Neuronal stem cell (in vitro differentiated cells): ENCODE results near the gene HEYL.

Experiments
- DNase-seq: peaks from one replicate; pipeline ENCODE4 v3.0.0-alpha.2; 2013; ENCODE audit warnings: low spot score
- H2AFZ ChIP-seq: one replicate; pipeline ENCODE4 v1.6.1; 2013; ENCODE audit warnings: mild to moderate bottlenecking, low read length, inconsistent platforms
- H2AK5ac ChIP-seq: 2 replicates; pipeline ENCODE4 v1.6.1; 2013; ENCODE audit warnings: low read depth, mild to moderate bottlenecking, inconsistent platforms, low read length, moderate library complexity, mixed read lengths
- H2BK120ac ChIP-seq: 2 replicates; pipeline ENCODE4 v1.6.1; 2013; ENCODE audit warnings: low read depth, mild to moderate bottlenecking, inconsistent platforms, low read length, moderate library complexity, mixed read lengths
- H2BK12ac ChIP-seq: one replicate; pipeline ENCODE4 v1.6.1; 2013; ENCODE audit warnings: low read length, inconsistent platforms
- H2BK15ac ChIP-seq: 2 replicates; pipeline ENCODE4 v1.6.1; 2013; ENCODE audit warnings: mild to moderate bottlenecking, low read length, inconsistent platforms, mixed read lengths
- H2BK5ac ChIP-seq: one replicate; pipeline ENCODE4 v1.6.1; 2013; ENCODE audit warnings: inconsistent platforms, mild to moderate bottlenecking, low read length, moderate library complexity
- H3K14ac ChIP-seq: one replicate; pipeline ENCODE4 v1.6.1; 2013; ENCODE audit warnings: low read length, inconsistent platforms
- H3K18ac ChIP-seq: 2 replicates; pipeline ENCODE4 v1.6.1; 2013; ENCODE audit warnings: low read length, inconsistent platforms
- H3K23ac ChIP-seq: 2 replicates; pipeline ENCODE4 v1.6.1; 2013; ENCODE audit warnings: low read depth, mild to moderate bottlenecking, mixed read lengths, low read length, inconsistent platforms; ENCODE audit not compliant: poor library complexity
- H3K27ac ChIP-seq: replicated peaks from 3 replicates; pipeline ENCODE4 v1.5.1; 2013; ENCODE audit warnings: low read length, inconsistent platforms
- H3K27me3 ChIP-seq, 3 experiments: 2 replicates each; pipeline ENCODE4 v1.6.1; 2013; ENCODE audit warnings: low read length in 3 of 3, mild to moderate bottlenecking in 2 of 3, inconsistent platforms in 1 of 3, low read depth in 1 of 3, mixed read lengths in 1 of 3, moderate library complexity in 1 of 3; ENCODE audit not compliant: control insufficient read depth in 3 of 3, insufficient read depth in 3 of 3
- H3K36me3 ChIP-seq, 2 donors: replicated peaks in 1 of 2; 2 replicates each; pipeline ENCODE4 v1.6.1; 2013; ENCODE audit warnings: low read length in 2 of 2; ENCODE audit not compliant: control insufficient read depth in 2 of 2, insufficient read depth in 2 of 2
- H3K4ac ChIP-seq: 2 replicates; pipeline ENCODE4 v1.6.1; 2013; ENCODE audit warnings: inconsistent platforms, mild to moderate bottlenecking, low read length, moderate library complexity
- H3K4me1 ChIP-seq, 2 donors: 1 replicate in 1 of 2; 2 replicates in 1 of 2; pipeline ENCODE4 v1.6.1; 2013; ENCODE audit warnings: low read length in 2 of 2, low read depth in 1 of 2; ENCODE audit not compliant: control insufficient read depth in 2 of 2, insufficient read depth in 1 of 2
- H3K4me2 ChIP-seq: one replicate; pipeline ENCODE4 v1.6.1; 2013; ENCODE audit warnings: mild to moderate bottlenecking, low read length, inconsistent platforms; ENCODE audit not compliant: insufficient read depth, poor library complexity, severe bottlenecking
- H3K4me3 ChIP-seq, 2 donors: 2 replicates each; pipeline ENCODE4 v1.5.1; 2013; ENCODE audit warnings: low read length in 2 of 2, mild to moderate bottlenecking in 2 of 2, inconsistent platforms in 1 of 2, moderate library complexity in 1 of 2
- H3K79me1 ChIP-seq: one replicate; pipeline ENCODE4 v1.6.1; 2013; ENCODE audit warnings: low read depth, mild to moderate bottlenecking, inconsistent platforms, low read length, moderate library complexity
- H3K9ac ChIP-seq: one replicate; pipeline ENCODE4 v1.6.1; 2013; ENCODE audit warnings: mild to moderate bottlenecking, low read depth, low read length, inconsistent platforms; ENCODE audit not compliant: poor library complexity
- H3K9me3 ChIP-seq, 2 donors: replicated peaks in 1 of 2; 2 replicates each; pipeline versions ENCODE3 to v1.6.1; 2013; ENCODE audit warnings: low read length in 2 of 2, mild to moderate bottlenecking in 2 of 2, inconsistent platforms in 1 of 2, low read depth in 1 of 2, mixed read lengths in 1 of 2, moderate library complexity in 1 of 2; ENCODE audit not compliant: control insufficient read depth in 2 of 2, insufficient read depth in 1 of 2
- H4K8ac ChIP-seq: one replicate; pipeline ENCODE4 v1.6.1; 2013; ENCODE audit warnings: low read depth, mild to moderate bottlenecking, inconsistent platforms, low read length, moderate library complexity
- H4K91ac ChIP-seq: one replicate; pipeline ENCODE4 v1.6.1; 2013; ENCODE audit warnings: low read length, low read depth, mild to moderate bottlenecking, inconsistent platforms; ENCODE audit not compliant: poor library complexity
- WGBS, 2 donors: extraction: QIAGEN DNeasy Blood & Tissue Kit; methylation state at CpG; one replicate each; pipeline ENCODE4 v1.1.7; 2013; ENCODE audit warnings: missing lambda C conversion rate in 2 of 2, mixed read lengths in 1 of 2; ENCODE audit not compliant: insufficient read length in 2 of 2, insufficient replicate concordance in 1 of 2; ENCODE audit errors: extremely low coverage in 2 of 2; 5-methylcytosine and 5-hydroxymethylcytosine counted together

The HEYL gene

GRCh38 chr1:39677645-39678044 lies 38.2 kb upstream of the HEYL start:
- Histone ChIP-seq H3K4ac (no peak overlapping the region), H3K9me3 (no peaks in the 10 kb centered on the region), H2AK5ac (no peak overlapping the region), H3K4me3 (no peak overlapping the region), H3K36me3 (no peaks in the 10 kb centered on the region), H3K27me3 (peaks cover 0 to 37% (median 29%) of the 10 kb centered on the region in 3 experiments), H2BK15ac (no peak overlapping the region), H4K8ac (no peak overlapping the region), H2BK5ac (no peak overlapping the region), H3K9ac (no peak overlapping the region), H2AFZ (no peak overlapping the region), H3K79me1 (no peaks in the 10 kb centered on the region), H3K4me1 (peaks cover 0 to 5% of the 10 kb centered on the region in 2 donors), H2BK120ac (no peak overlapping the region), H3K18ac (no peak overlapping the region), H3K14ac (no peak overlapping the region), H4K91ac (no peak overlapping the region), H2BK12ac (no peak overlapping the region), H3K23ac (no peak overlapping the region), H3K27ac (no peak overlapping the region), H3K4me2 (no peak overlapping the region)
- no CpG with 5 or more reads among the region's 4 CpGs for WGBS, 2 donors
- DNase-seq, result no peak

GRCh38 chr1:39676948-39677548 lies 37.6 kb upstream of the HEYL start:
- DNase-seq, result no peak
- H2BK12ac ChIP-seq, result no peak overlapping the region
- no peak overlapping the region for H3K4ac ChIP-seq
- H3K4me1 ChIP-seq, result peaks cover 0 to 7% of the 10 kb centered on the region in 2 donors
- no peak overlapping the region for H3K14ac ChIP-seq
- no peak overlapping the region for H3K4me2 ChIP-seq
- H3K79me1 ChIP-seq, result no peaks in the 10 kb centered on the region
- H3K4me3 ChIP-seq, result no peak overlapping the region
- WGBS, 2 donors, result no CpG with 5 or more reads among the region's 6 CpGs
- H4K91ac ChIP-seq, result no peak overlapping the region
- no peaks in the 10 kb centered on the region for H3K9me3 ChIP-seq
- peaks cover 0 to 37% (median 35%) of the 10 kb centered on the region in 3 experiments for H3K27me3 ChIP-seq
- H4K8ac ChIP-seq, result no peak overlapping the region
- no peak overlapping the region for H2AK5ac ChIP-seq
- no peak overlapping the region for H2BK120ac ChIP-seq
- H3K9ac ChIP-seq, result no peak overlapping the region
- H2BK5ac ChIP-seq, result no peak overlapping the region
- no peak overlapping the region for H2AFZ ChIP-seq
- no peak overlapping the region for H3K23ac ChIP-seq
- no peaks in the 10 kb centered on the region for H3K36me3 ChIP-seq
- no peak overlapping the region for H3K18ac ChIP-seq
- H3K27ac ChIP-seq, result no peak overlapping the region
- no peak overlapping the region for H2BK15ac ChIP-seq

- no peak for DNase-seq
- Histone ChIP-seq H3K18ac (no peak overlapping the region), H2BK12ac (no peak overlapping the region), H3K9ac (no peak overlapping the region), H3K4me2 (no peak overlapping the region), H3K14ac (no peak overlapping the region), H4K8ac (no peak overlapping the region), H3K79me1 (no peaks in the 10 kb centered on the region), H3K4ac (no peak overlapping the region), H3K27me3 (peaks cover 6 to 54% (median 39%) of the 10 kb centered on the region in 3 experiments), H3K4me1 (peaks cover 5 to 12% of the 10 kb centered on the region in 2 donors), H2BK15ac (no peak overlapping the region), H3K9me3 (peaks cover 0 to 1% of the 10 kb centered on the region in 2 donors), H3K4me3 (no peak overlapping the region), H2BK120ac (no peak overlapping the region), H2AFZ (no peak overlapping the region), H3K36me3 (no peaks in the 10 kb centered on the region), H2AK5ac (no peak overlapping the region), H2BK5ac (no peak overlapping the region), H3K27ac (no peak overlapping the region), H3K23ac (no peak overlapping the region), H4K91ac (no peak overlapping the region)
- WGBS, 2 donors, result no CpG with 5 or more reads among the region's 1 CpG
These were observed 35.8 kb upstream of the HEYL start for GRCh38 chr1:39675220-39675619.

GRCh38 chr1:39673215-39673614 lies 33.8 kb upstream of the HEYL start:
- H3K4me2 ChIP-seq, result no peak overlapping the region
- H3K23ac ChIP-seq, result no peak overlapping the region
- DNase-seq, result no peak
- H3K4me3 ChIP-seq, result no peak overlapping the region
- H2BK15ac ChIP-seq, result no peak overlapping the region
- no peak overlapping the region for H2AK5ac ChIP-seq
- H3K27ac ChIP-seq, result no peak overlapping the region
- H3K36me3 ChIP-seq, result no peaks in the 10 kb centered on the region
- H3K9me3 ChIP-seq, result peaks cover 0 to 1% of the 10 kb centered on the region in 2 donors
- no peak overlapping the region for H4K91ac ChIP-seq
- no peak overlapping the region for H2BK5ac ChIP-seq
- H4K8ac ChIP-seq, result no peak overlapping the region
- H3K14ac ChIP-seq, result no peak overlapping the region
- peaks cover 6 to 70% (median 54%) of the 10 kb centered on the region in 3 experiments for H3K27me3 ChIP-seq
- no peaks in the 10 kb centered on the region for H3K79me1 ChIP-seq
- no peak overlapping the region for H2BK12ac ChIP-seq
- no peak overlapping the region for H2BK120ac ChIP-seq
- H3K4ac ChIP-seq, result no peak overlapping the region
- peaks cover 5 to 8% of the 10 kb centered on the region in 2 donors for H3K4me1 ChIP-seq
- H3K18ac ChIP-seq, result no peak overlapping the region
- no CpG with 5 or more reads among the region's 3 CpGs for WGBS, 2 donors
- H3K9ac ChIP-seq, result no peak overlapping the region
- H2AFZ ChIP-seq, result no peak overlapping the region
